MCF 10A (cell line): ENCODE results near the gene DCAF7. TPM values are rescaled to one million over a fixed set of nuclear protein-coding genes. Genes with fewer than 3 reads are reported as not detected.

ENCODE experiments used
- BruUV-seq: library from RNA; stranded (reverse); fragments of 400-500 nt; replicated peaks from 2 replicates; lab custom pipeline; 2021; lab: Mats Ljungman, UMichigan
- CTCF ChIA-PET: fragments of 300-600 bp; sonication (Branson Sonifier 250); formaldehyde crosslinking; extraction: SDS; loops from one replicate; lab custom pipeline; 2021; ENCODE audit warnings: antibody characterized with exemption, inconsistent platforms; lab: Yijun Ruan, JAX
- POLR2A ChIA-PET: fragments of 300-600, 350-650 bp; sonication (Branson Sonifier 250); formaldehyde crosslinking; extraction: SDS; loops from one replicate; lab custom pipeline; 2020; ENCODE audit warnings: antibody characterized with exemption, inconsistent platforms; lab: Yijun Ruan, JAX
- DNase-seq: peaks from one replicate; pipeline ENCODE4 v3.0.0-alpha.2; 2018; ENCODE audit not compliant: unreplicated experiment
- H3K27ac Mint-ChIP-seq: one replicate; pipeline ENCODE4 v1.8.0; 2022; ENCODE audit warnings: mild to moderate bottlenecking, low read depth, mixed read lengths; ENCODE audit not compliant: unreplicated experiment
- H3K27me3 Mint-ChIP-seq: one replicate; pipeline ENCODE4 v1.8.0; 2022; ENCODE audit warnings: mixed read lengths; ENCODE audit not compliant: insufficient read depth, unreplicated experiment
- H3K36me3 Mint-ChIP-seq: one replicate; pipeline ENCODE4 v1.8.0; 2022; ENCODE audit warnings: mild to moderate bottlenecking, moderate library complexity, mixed read lengths; ENCODE audit not compliant: insufficient read depth, unreplicated experiment
- H3K4me1 Mint-ChIP-seq: one replicate; pipeline ENCODE4 v1.8.0; 2022; ENCODE audit warnings: mixed read lengths; ENCODE audit not compliant: insufficient read depth, unreplicated experiment
- H3K4me3 Mint-ChIP-seq: one replicate; pipeline ENCODE4 v1.8.0; 2022; ENCODE audit warnings: mild to moderate bottlenecking, moderate library complexity, mixed read lengths; ENCODE audit not compliant: unreplicated experiment
- H3K9me3 Mint-ChIP-seq: one replicate; pipeline ENCODE4 v1.8.0; 2022; ENCODE audit warnings: mixed read lengths; ENCODE audit not compliant: unreplicated experiment
- CTCF ChIP-seq: fragments of 200-600 bp; IDR thresholded peaks from one replicate; pipeline ENCODE4 v1.8.0; 2022; ENCODE audit warnings: antibody characterized with exemption, mild to moderate bottlenecking; ENCODE audit not compliant: unreplicated experiment
- intact Hi-C: fragments of 100-400 bp; cut with micrococcal nuclease; formaldehyde crosslinking; loops from 2 replicates; pipeline ENCODE4 v1.14.1; 2022
- total RNA-seq: library from RNA; stranded (reverse); gene quantifications from 2 replicates; pipeline ENCODE4 v1.2.3, GENCODE V29; 2022

DCAF7 gene
- total RNA-seq, 1 experiment from 2014 or later, result 81.6 TPM

- no peak overlapping the region for H3K27ac Mint-ChIP-seq
- ChIA-PET CTCF (interaction anchor here (1.8 kb wide), 1 partner anchor 29 kb away, joined by 7 read pairs; no protein-coding TSS in a partner anchor), POLR2A (interaction anchor here (0.6 kb wide), 1 partner anchor 99 kb away, joined by 3 read pairs; the partner anchor contains the start of gene CYB561)
- no peaks in the 10 kb centered on the region for H3K9me3 Mint-ChIP-seq
- TF ChIP-seq CTCF, result no peak
- no peak for DNase-seq
- peaks cover 2% of the 10 kb centered on the region for H3K36me3 Mint-ChIP-seq
- no TSS peak for BruUV-seq
- no peaks in the 10 kb centered on the region for H3K4me1 Mint-ChIP-seq
- H3K4me3 Mint-ChIP-seq, result no peak overlapping the region
- intact Hi-C loops, result no loop called here
- H3K27me3 Mint-ChIP-seq, result peaks cover 5% of the 10 kb centered on the region
These were observed 5.6 kb upstream of the DCAF7 start for GRCh38 chr17:63544467-63545301.

- no peak overlapping the region for H3K27ac Mint-ChIP-seq
- intact Hi-C loops, result no loop called here
- peaks cover 5% of the 10 kb centered on the region for H3K36me3 Mint-ChIP-seq
- no TSS peak for BruUV-seq
- ChIA-PET POLR2A (interaction anchor here (0.6 to 0.9 kb wide), 2 partner anchors 10 to 951 kb away, joined by 3 to 4 read pairs; no protein-coding TSS in a partner anchor), CTCF (interaction anchor here (0.6 to 1.8 kb wide), 2 partner anchors 27 to 41 kb away, joined by 4 to 7 read pairs; no protein-coding TSS in a partner anchor)
- H3K9me3 Mint-ChIP-seq, result no peaks in the 10 kb centered on the region
- H3K27me3 Mint-ChIP-seq, result no peaks in the 10 kb centered on the region
- no peak for TF ChIP-seq CTCF
- peaks cover 4% of the 10 kb centered on the region for H3K4me1 Mint-ChIP-seq
- no peak for DNase-seq
- H3K4me3 Mint-ChIP-seq, result no peak overlapping the region
These were observed 3.8 kb upstream of the DCAF7 start for GRCh38 chr17:63546308-63547082.

GRCh38 chr17:63547083-63547523, 3.2 kb upstream of the DCAF7 start:
- no peaks in the 10 kb centered on the region for H3K27me3 Mint-ChIP-seq
- no peak for DNase-seq
- H3K4me1 Mint-ChIP-seq, result peaks cover 10% of the 10 kb centered on the region
- TF ChIP-seq CTCF, result no peak
- CTCF ChIA-PET, result interaction anchor here (0.6 kb wide), 1 partner anchor 11 kb away, joined by 3 read pairs; no protein-coding TSS in a partner anchor
- intact Hi-C loops, result no loop called here
- H3K9me3 Mint-ChIP-seq, result no peaks in the 10 kb centered on the region
- H3K36me3 Mint-ChIP-seq, result peaks cover 9% of the 10 kb centered on the region
- H3K4me3 Mint-ChIP-seq, result no peak overlapping the region
- POLR2A ChIA-PET, result no interaction called here
- no peak overlapping the region for H3K27ac Mint-ChIP-seq
- BruUV-seq, result no TSS peak
